ENCODE data around the gene NXN.

NXN gene

GRCh38 chr17:970364-970763, 9.2 kb downstream of the NXN start:
- no peak for TF ChIP-seq CTCF (IDR thresholded peaks at IDR 0.05; ENCODE audit: low read length, missing control alignments)
- H3K4me3 ChIP-seq (replicated peaks; ENCODE audit: low read depth, low read length): no peak overlapping the region
- no peak for DNase-seq (ENCODE audit: low read depth)

GRCh38 chr17:969811-970355, 9.7 kb downstream of the NXN start:
- no peak for TF ChIP-seq CTCF (IDR thresholded peaks at IDR 0.05; ENCODE audit: low read length, missing control alignments)
- no peak overlapping the region for H3K4me3 ChIP-seq (replicated peaks; ENCODE audit: low read depth, low read length)
- DNase-seq (ENCODE audit: low read depth): no peak

- no peak for DNase-seq (ENCODE audit: low read depth)
- H3K4me3 ChIP-seq (replicated peaks; ENCODE audit: low read depth, low read length): no peak overlapping the region
- TF ChIP-seq CTCF (IDR thresholded peaks at IDR 0.05; ENCODE audit: low read length, missing control alignments): no peak
Measured at GRCh38 chr17:968812-969730, 10.5 kb downstream of the NXN start.

- H3K4me3 ChIP-seq (replicated peaks; ENCODE audit: low read depth, low read length): no peak overlapping the region
- TF ChIP-seq CTCF (IDR thresholded peaks at IDR 0.05; ENCODE audit: low read length, missing control alignments): no peak
- DNase-seq (ENCODE audit: low read depth): no peak
Measured at GRCh38 chr17:967122-967521, 12.5 kb downstream of the NXN start.

GRCh38 chr17:965311-965989, 14.1 kb downstream of the NXN start:
- TF ChIP-seq CTCF (IDR thresholded peaks at IDR 0.05; ENCODE audit: low read length, missing control alignments): no peak
- DNase-seq (ENCODE audit: low read depth): no peak
- H3K4me3 ChIP-seq (replicated peaks; ENCODE audit: low read depth, low read length): no peak overlapping the region

GRCh38 chr17:964876-965275, 14.7 kb downstream of the NXN start:
- no peak for DNase-seq (ENCODE audit: low read depth)
- H3K4me3 ChIP-seq (replicated peaks; ENCODE audit: low read depth, low read length): no peak overlapping the region
- TF ChIP-seq CTCF (IDR thresholded peaks at IDR 0.05; ENCODE audit: low read length, missing control alignments): no peak
